IMR-90 (cell line): ENCODE results near the gene BAHD1.

Experiments used
- BHLHE40 ChIP-seq: fragments of 150-350 bp; IDR thresholded peaks from 2 replicates; pipeline ENCODE4 v1.6.1; 2016; ENCODE audit warnings: mild to moderate bottlenecking, low read depth, low read length
- CHD1 ChIP-seq: IDR thresholded peaks from 2 replicates; pipeline ENCODE4 v1.6.1; 2012; ENCODE audit warnings: low read depth, low read length, improper control_type of control experiment
- CTCF ChIP-seq: conservative IDR thresholded peaks from 2 replicates; pipeline ENCODE4 v1.5.1; 2012; ENCODE audit warnings: mild to moderate bottlenecking, low read depth, low read length, improper control_type of control experiment
- ELK1 ChIP-seq: fragments of 150-350 bp; IDR thresholded peaks from 2 replicates; pipeline ENCODE4 v1.6.1; 2016; ENCODE audit warnings: low read depth, mild to moderate bottlenecking, low read length, moderate library complexity, borderline replicate concordance
- FOS ChIP-seq: fragments of 150-350 bp; IDR thresholded peaks from 2 replicates; pipeline ENCODE4 v1.6.1; 2016; ENCODE audit warnings: low read depth, low read length
- MAFK ChIP-seq: IDR thresholded peaks from 2 replicates; pipeline ENCODE4 v1.6.1; 2012; ENCODE audit warnings: low read depth, low read length, improper control_type of control experiment
- MXI1 ChIP-seq: IDR thresholded peaks from 2 replicates; pipeline ENCODE4 v1.6.1; 2012; ENCODE audit warnings: low read depth, mild to moderate bottlenecking, low read length, moderate library complexity, borderline replicate concordance
- NFE2L2 ChIP-seq: fragments of 150-350 bp; IDR thresholded peaks from 2 replicates; pipeline ENCODE4 v1.6.1; 2016; ENCODE audit warnings: low read depth, mild to moderate bottlenecking, low read length
- POLR2A ChIP-seq: IDR thresholded peaks from 2 replicates; pipeline ENCODE4 v1.6.1; 2012; ENCODE audit warnings: mild to moderate bottlenecking, low read depth, low read length
- RCOR1 ChIP-seq: IDR thresholded peaks from 2 replicates; pipeline ENCODE4 v1.6.1; 2012; ENCODE audit warnings: mild to moderate bottlenecking, low read length, improper control_type of control experiment; ENCODE audit not compliant: insufficient replicate concordance
- RFX5 ChIP-seq: IDR thresholded peaks from 2 replicates; pipeline ENCODE4 v1.8.0; 2012; ENCODE audit warnings: low read depth, mild to moderate bottlenecking, low read length, moderate library complexity
- SMC3 ChIP-seq: fragments of 150-350 bp; IDR thresholded peaks from 2 replicates; pipeline ENCODE4 v1.6.1; 2016; ENCODE audit warnings: low read depth, mild to moderate bottlenecking, antibody characterized with exemption, low read length, moderate library complexity
- USF2 ChIP-seq: fragments of 150-350 bp; IDR thresholded peaks from 2 replicates; pipeline ENCODE4 v1.6.1; 2017; ENCODE audit warnings: mild to moderate bottlenecking, antibody characterized with exemption, low read length, low read depth

- TF ChIP-seq CHD1 (no peak), CTCF (no peak), ELK1 (no peak), POLR2A (no peak), NFE2L2 (no peak), FOS (no peak), MAFK (no peak), SMC3 (no peak), RCOR1 (no peak), MXI1 (no peak), USF2 (no peak), RFX5 (no peak), BHLHE40 (no peak)
These were observed 54.8 kb downstream of the BAHD1 start for GRCh38 chr15:40495516-40495915.
